SK-N-MC (cell line): Measurements from ENCODE around the gene GRIP2.

Experiments used
- DNase-seq: peaks from one replicate; pipeline ENCODE4 v3.0.0-alpha.2; 2011; ENCODE audit warnings: low read depth, low spot score
- H3K27ac ChIP-seq: fragments of 200-600 bp; sonication (generic); 2 replicates; pipeline ENCODE4 v1.5.1; 2016; ENCODE audit warnings: mixed run types
- H3K36me3 ChIP-seq: fragments of 200-600 bp; sonication (generic); 2 replicates; pipeline ENCODE4 v1.6.1; 2017; ENCODE audit warnings: antibody characterized with exemption, low read length, mixed read lengths; ENCODE audit not compliant: insufficient read depth
- H3K4me3 ChIP-seq: fragments of 200-600 bp; sonication (generic); 2 replicates; pipeline ENCODE4 v1.5.1; 2016
- H3K9ac ChIP-seq: fragments of 200-600 bp; sonication (generic); 2 replicates; pipeline ENCODE4 v1.8.0; 2017; ENCODE audit warnings: mixed run types, mixed read lengths; ENCODE audit not compliant: insufficient read length
- H3K9me3 ChIP-seq: fragments of 200-600 bp; sonication (generic); 2 replicates; pipeline ENCODE4 v1.6.1; 2017; ENCODE audit warnings: low read depth, mild to moderate bottlenecking, antibody characterized with exemption, low read length, moderate library complexity, mixed read lengths
- EZH2 ChIP-seq: fragments of 200-600 bp; sonication (generic); IDR thresholded peaks from one replicate; pipeline ENCODE4 v1.6.1; 2017; ENCODE audit warnings: antibody characterized with exemption
- FOXP2 ChIP-seq: optimal IDR thresholded peaks from 2 replicates; pipeline ENCODE3; 2011; ENCODE audit warnings: mild to moderate bottlenecking, moderate library complexity; ENCODE audit not compliant: insufficient read depth; ENCODE audit errors: extremely low read length, control extremely low read depth
- POLR2AphosphoS5 ChIP-seq: IDR thresholded peaks from 2 replicates; pipeline ENCODE4 v1.6.1; 2012; ENCODE audit warnings: mild to moderate bottlenecking, low read depth, low read length, borderline replicate concordance

The GRIP2 gene

GRCh38 chr3:14539742-14540491 lies at the start of gene GRIP2:
GRIP2 (minus strand) TSS chr3:14540342; CDS start chr3:14540308, 34 bp downstream.
- TF ChIP-seq POLR2AphosphoS5 (no peak), FOXP2 (no peak), EZH2 (no peak)
- DNase-seq = no peak
- Histone ChIP-seq H3K36me3 (no peaks in the 10 kb centered on the region), H3K9me3 (no peaks in the 10 kb centered on the region), H3K9ac (no peak within 1 kb of the TSS), H3K27ac (no peak within 1 kb of the TSS), H3K4me3 (no peak within 1 kb of the TSS)

- Histone ChIP-seq H3K27ac (no peak overlapping the region), H3K36me3 (no peaks in the 10 kb centered on the region), H3K4me3 (no peak overlapping the region), H3K9me3 (no peaks in the 10 kb centered on the region), H3K9ac (no peak overlapping the region)
- TF ChIP-seq EZH2 (no peak), FOXP2 (no peak), POLR2AphosphoS5 (no peak)
- DNase-seq = no peak
Measured at GRCh38 chr3:14588425-14589112, 48.4 kb upstream of the GRIP2 start.

GRCh38 chr3:14587740-14588360 lies 47.7 kb upstream of the GRIP2 start:
- no peak for DNase-seq
- no peak overlapping the region for H3K9ac ChIP-seq
- TF ChIP-seq EZH2 (no peak), POLR2AphosphoS5 (no peak), FOXP2 (no peak)

DNA sequence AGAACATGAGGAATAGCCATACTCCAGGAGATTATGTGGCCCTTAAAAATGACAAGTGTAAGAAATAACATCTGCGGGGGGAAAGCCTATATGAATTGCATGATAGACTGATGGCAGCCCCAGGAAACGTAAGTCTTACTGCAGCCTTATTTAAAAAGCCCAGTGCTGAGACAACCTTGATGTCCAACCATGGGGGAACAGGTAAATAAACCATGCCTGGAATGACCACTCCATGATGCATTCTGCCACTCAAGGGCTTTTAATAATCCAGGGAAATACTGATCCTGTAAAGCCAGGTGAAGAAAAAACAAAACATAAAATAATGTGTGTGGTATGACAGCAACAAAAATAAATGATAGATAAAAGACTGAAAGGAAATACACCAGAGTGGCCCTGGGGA lies 46.5 kb upstream of the GRIP2 start:
- no peak for DNase-seq
- no peaks in the 10 kb centered on the region for H3K36me3 ChIP-seq
- no peak overlapping the region for H3K27ac ChIP-seq
- TF ChIP-seq POLR2AphosphoS5 = no peak
- TF ChIP-seq EZH2 = no peak
- TF ChIP-seq FOXP2 = no peak
- H3K4me3 ChIP-seq = no peak overlapping the region
- H3K9ac ChIP-seq = no peak overlapping the region
- H3K9me3 ChIP-seq = no peaks in the 10 kb centered on the region

More at GRCh38 chr3:14587740-14588360, 47.7 kb upstream of the GRIP2 start:
- Histone ChIP-seq H3K36me3 (no peaks in the 10 kb centered on the region), H3K9me3 (no peaks in the 10 kb centered on the region), H3K4me3 (no peak overlapping the region), H3K27ac (no peak overlapping the region)

DNA sequence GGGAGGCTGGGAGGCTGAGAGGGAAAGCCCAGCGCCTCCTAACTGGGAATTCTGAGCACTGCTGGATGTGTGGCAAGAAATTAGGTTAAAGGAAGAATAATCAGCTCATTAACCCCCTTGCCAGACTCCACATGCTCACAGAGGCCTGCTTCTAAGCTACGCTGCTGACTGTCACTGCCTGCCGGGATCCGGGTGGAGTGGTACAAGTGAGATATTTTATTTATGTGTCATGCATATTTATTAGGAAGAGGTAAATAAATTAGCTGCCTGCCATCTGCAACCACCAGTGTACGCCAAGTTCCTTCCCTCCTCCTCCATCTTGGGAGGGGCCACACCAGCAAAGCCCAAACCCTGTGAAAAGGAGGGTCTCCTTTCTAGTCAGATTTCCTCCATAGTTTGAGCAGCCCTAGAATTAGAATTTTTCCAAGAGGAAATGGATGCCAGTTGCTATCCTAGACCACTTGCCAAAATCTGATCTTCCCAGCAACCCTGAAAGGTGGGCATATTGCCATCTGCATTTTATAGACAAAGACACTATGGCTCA lies 43.5 kb upstream of the GRIP2 start:
- no peak overlapping the region for H3K4me3 ChIP-seq
- TF ChIP-seq FOXP2 = no peak
- TF ChIP-seq EZH2 = no peak
- TF ChIP-seq POLR2AphosphoS5 = no peak
- DNase-seq = no peak
- no peak overlapping the region for H3K9ac ChIP-seq
- H3K36me3 ChIP-seq = no peaks in the 10 kb centered on the region
- no peaks in the 10 kb centered on the region for H3K9me3 ChIP-seq
- no peak overlapping the region for H3K27ac ChIP-seq

- no peak overlapping the region for H3K4me3 ChIP-seq
- TF ChIP-seq EZH2 (no peak), FOXP2 (no peak), POLR2AphosphoS5 (no peak)
- no peaks in the 10 kb centered on the region for H3K36me3 ChIP-seq
- DNase-seq = no peak
- H3K27ac ChIP-seq = no peak overlapping the region
- H3K9ac ChIP-seq = no peak overlapping the region
- no peaks in the 10 kb centered on the region for H3K9me3 ChIP-seq
Measured at GRCh38 chr3:14582045-14582410, 41.9 kb upstream of the GRIP2 start.

DNA sequence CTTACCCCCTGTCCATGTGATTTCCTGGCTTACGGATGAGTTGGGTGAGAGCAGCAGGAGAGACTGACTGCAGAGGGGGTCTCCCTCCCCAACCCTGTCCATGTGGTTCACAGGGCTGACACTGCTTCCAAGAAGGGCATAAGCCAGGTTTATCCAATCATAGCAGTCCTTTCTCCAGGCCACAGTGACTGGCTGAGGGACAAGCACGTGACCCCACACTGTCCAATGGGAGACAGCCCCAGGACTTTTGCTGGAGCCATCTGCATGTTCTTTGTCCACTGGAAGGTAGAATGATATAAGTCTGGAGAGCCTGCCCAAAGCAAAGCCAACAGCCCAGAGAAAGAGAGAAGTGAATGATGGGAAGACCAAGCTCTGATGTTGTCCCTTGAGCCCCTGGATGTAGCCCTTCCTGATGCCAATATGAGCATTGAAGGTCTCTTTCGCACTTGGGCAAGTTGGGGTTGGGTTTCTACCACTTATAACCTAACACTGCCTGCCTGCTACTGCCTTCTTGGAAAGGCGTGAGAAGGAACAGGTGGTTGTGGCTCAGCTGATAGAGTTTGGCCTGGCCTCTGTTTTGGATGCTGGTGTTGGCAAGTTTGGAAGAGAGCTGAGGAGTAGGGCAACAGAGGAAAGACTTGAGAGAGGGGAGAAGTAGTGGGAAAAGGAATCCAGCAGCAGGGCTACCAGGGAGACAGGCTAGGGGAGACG lies 41.3 kb upstream of the GRIP2 start:
- no peak for TF ChIP-seq EZH2
- TF ChIP-seq FOXP2 = no peak
- TF ChIP-seq POLR2AphosphoS5 = no peak
- Histone ChIP-seq H3K9ac (no peak overlapping the region), H3K9me3 (no peaks in the 10 kb centered on the region), H3K27ac (no peak overlapping the region), H3K4me3 (no peak overlapping the region), H3K36me3 (no peaks in the 10 kb centered on the region)
- DNase-seq = no peak
